CD14-positive monocyte (primary cell): ENCODE data around the gene DHX29. TPM values are rescaled to one million over a fixed set of nuclear protein-coding genes. Genes with fewer than 3 reads are reported as not detected.
A peak's percentile ranks its signal among the peaks of the same experiment; 100 is the strongest.

ENCODE experiments used
- DNase-seq, 3 donors: peaks; one replicate each; pipeline ENCODE4 v3.0.0-alpha.2; 2011 to 2022
- H2AFZ ChIP-seq: 2 replicates; pipeline ENCODE4 v1.6.0; 2012; ENCODE audit warnings: mild to moderate bottlenecking, low read depth, low read length, inconsistent platforms; ENCODE audit not compliant: insufficient read depth, poor library complexity, severe bottlenecking
- H3K27ac ChIP-seq, 2 donors: 1 replicate in 1 of 2; 2 replicates in 1 of 2; pipeline ENCODE4 v1.5.1; 2012 to 2013; ENCODE audit warnings: low read length in 2 of 2, control low read depth in 1 of 2, inconsistent platforms in 1 of 2, low read depth in 1 of 2, mild to moderate bottlenecking in 1 of 2
- H3K27me3 ChIP-seq, 2 donors: one replicate each; pipeline versions ENCODE4 v1.6.0 to v1.6.1; 2011 to 2013; ENCODE audit warnings: low read length in 2 of 2; ENCODE audit not compliant: control insufficient read depth in 2 of 2, insufficient read depth in 2 of 2
- H3K36me3 ChIP-seq, 2 donors: replicated peaks in 1 of 2; 1 replicate in 1 of 2; 2 replicates in 1 of 2; pipeline versions ENCODE4 v1.5.1 to v1.6.1; 2012 to 2013; ENCODE audit warnings: low read length in 2 of 2, control low read depth in 1 of 2, inconsistent platforms in 1 of 2, mild to moderate bottlenecking in 1 of 2; ENCODE audit not compliant: insufficient read depth in 2 of 2, control insufficient read depth in 1 of 2
- H3K4me1 ChIP-seq, 2 donors: 1 replicate in 1 of 2; 2 replicates in 1 of 2; pipeline versions ENCODE4 v1.5.1 to v1.6.1; 2012 to 2013; ENCODE audit warnings: low read length in 2 of 2, control low read depth in 1 of 2, inconsistent platforms in 1 of 2, mild to moderate bottlenecking in 1 of 2, moderate library complexity in 1 of 2; ENCODE audit not compliant: insufficient read depth in 2 of 2, control insufficient read depth in 1 of 2
- H3K4me2 ChIP-seq: replicated peaks from 2 replicates; pipeline ENCODE3; 2012; ENCODE audit warnings: low read length, moderate library complexity, mild to moderate bottlenecking; ENCODE audit not compliant: poor library complexity, severe bottlenecking; ENCODE audit errors: extremely low read depth
- H3K4me3 ChIP-seq, 3 experiments: fragments of 200-600 bp in 1 of 3; sonication (generic) in 1 of 3; replicated peaks in 1 of 3; 1 replicate in 2 of 3; 2 replicates in 1 of 3; pipeline ENCODE4 v1.5.1; 2011 to 2013; ENCODE audit warnings: low read length in 3 of 3, mild to moderate bottlenecking in 3 of 3, control low read depth in 2 of 3, low read depth in 2 of 3, inconsistent platforms in 1 of 3, moderate library complexity in 1 of 3
- H3K79me2 ChIP-seq: 2 replicates; pipeline ENCODE4 v1.6.0; 2012; ENCODE audit warnings: mild to moderate bottlenecking, control low read depth, inconsistent platforms, low read length, moderate library complexity; ENCODE audit not compliant: insufficient read depth
- H3K9ac ChIP-seq: 2 replicates; pipeline ENCODE4 v1.6.0; 2017; ENCODE audit warnings: low read length, mild to moderate bottlenecking; ENCODE audit not compliant: insufficient read depth, poor library complexity, severe bottlenecking
- H3K9me3 ChIP-seq, 2 donors: replicated peaks in 1 of 2; 1 replicate in 1 of 2; 2 replicates in 1 of 2; pipeline versions ENCODE4 v1.5.1 to v1.6.1; 2012 to 2013; ENCODE audit warnings: low read length in 2 of 2, control low read depth in 1 of 2; ENCODE audit not compliant: control insufficient read depth in 1 of 2, insufficient read depth in 1 of 2
- H4K20me1 ChIP-seq: 2 replicates; pipeline ENCODE4 v1.6.0; 2012; ENCODE audit warnings: mild to moderate bottlenecking, low read length, control low read depth, moderate library complexity; ENCODE audit not compliant: insufficient read depth
- H3K27ac Mint-ChIP-seq, 7 donors: one replicate each; pipeline ENCODE4 v1.8.0; 2020; ENCODE audit warnings: mild to moderate bottlenecking in 7 of 7, mixed read lengths in 7 of 7, moderate library complexity in 6 of 7, inconsistent platforms in 2 of 7
- H3K27me3 Mint-ChIP-seq, 3 donors: one replicate each; pipeline ENCODE4 v1.8.0; 2021 to 2022; ENCODE audit warnings: low read depth in 3 of 3, mild to moderate bottlenecking in 3 of 3, mixed read lengths in 3 of 3, moderate library complexity in 3 of 3, inconsistent platforms in 1 of 3
- H3K36me3 Mint-ChIP-seq, 2 donors: one replicate each; pipeline ENCODE4 v1.8.0; 2020; ENCODE audit warnings: mixed read lengths in 2 of 2, inconsistent platforms in 1 of 2, mild to moderate bottlenecking in 1 of 2
- H3K4me1 Mint-ChIP-seq: one replicate; pipeline ENCODE4 v1.8.0; 2020; ENCODE audit warnings: mild to moderate bottlenecking, mixed read lengths
- H3K4me3 Mint-ChIP-seq, 2 donors: one replicate each; pipeline ENCODE4 v1.8.0; 2020; ENCODE audit warnings: mild to moderate bottlenecking in 2 of 2, mixed read lengths in 2 of 2, moderate library complexity in 1 of 2
- H3K9me3 Mint-ChIP-seq, 7 donors: one replicate each; pipeline ENCODE4 v1.8.0; 2020 to 2022; ENCODE audit warnings: mixed read lengths in 7 of 7, mild to moderate bottlenecking in 6 of 7, moderate library complexity in 6 of 7, inconsistent platforms in 2 of 7
- WGBS: methylation state at CpG from one replicate; pipeline ENCODE4 v1.1.5; 2013; ENCODE audit warnings: missing lambda C conversion rate; ENCODE audit not compliant: insufficient coverage; 5-methylcytosine and 5-hydroxymethylcytosine counted together
- intact Hi-C, 2 donors: fragments of 100-400 bp; cut with micrococcal nuclease; formaldehyde crosslinking; loops; one replicate each; pipeline versions ENCODE4 v1.15.0 to v1.15.1; 2023
- polyA plus RNA-seq, 3 donors: library from polyadenylated mRNA; depleted of rRNA in 1 of 3; unstranded in 2 of 3; stranded (reverse) in 1 of 3; fragments of 300-500 nt in 2 of 3; fragments of >200 nt in 1 of 3; fragmentation: Illumina TruSeq in 2 of 3; gene quantifications; 1 replicate in 2 of 3; 2 replicates in 1 of 3; pipeline ENCODE4 v1.2.3, GENCODE V29; 2012 to 2021
- TF ChIP-seq, protein P1 (sequence below): fragments of 200-600 bp; IDR thresholded peaks from one replicate; pipeline ENCODE4 v1.8.0; 2022; ENCODE audit warnings: antibody characterized with exemption, mild to moderate bottlenecking

Gene DHX29
- polyA plus RNA-seq, 3 donors: 5.2 to 15.9 (median 9.7) TPM

DNA sequence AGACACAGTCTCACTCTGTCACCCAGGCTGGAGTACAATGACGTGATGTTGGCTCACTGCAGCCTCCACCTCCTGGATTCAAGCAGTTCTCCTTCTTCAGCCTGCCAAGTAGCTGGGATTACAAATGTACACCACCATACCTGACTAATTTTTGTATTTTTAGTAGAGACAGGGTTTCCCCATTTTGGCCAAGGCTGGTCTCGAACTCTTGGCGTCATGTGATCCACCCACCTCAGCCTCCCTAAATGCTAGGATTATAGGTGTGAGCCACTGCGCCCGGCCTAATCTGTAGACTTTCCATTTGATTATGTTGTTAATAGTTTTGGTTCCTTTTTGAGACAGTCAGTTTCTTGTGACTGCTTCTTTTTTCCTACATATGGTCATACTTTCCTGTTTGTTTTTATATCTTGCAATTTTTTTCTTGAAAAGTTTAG is 31.3 kb upstream of the DHX29 start:
- no peak overlapping the region for H3K4me3 Mint-ChIP-seq
- Histone ChIP-seq H3K9ac (no peak overlapping the region), H4K20me1 (peaks cover 12% of the 10 kb centered on the region), H3K36me3 (peaks cover 42 to 75% of the 10 kb centered on the region in 2 donors), H2AFZ (no peak overlapping the region), H3K4me2 (no peak overlapping the region), H3K4me1 (no peaks in the 10 kb centered on the region), H3K79me2 (peaks cover 14% of the 10 kb centered on the region), H3K9me3 (no peaks in the 10 kb centered on the region), H3K4me3 (no peak overlapping the region), H3K27ac (peak overlapping the region in 1 of 2 donors; percentile 13), H3K27me3 (no peaks in the 10 kb centered on the region)
- no peaks in the 10 kb centered on the region for H3K27me3 Mint-ChIP-seq
- peaks cover 4% of the 10 kb centered on the region for H3K4me1 Mint-ChIP-seq
- intact Hi-C loops: no loop called here
- DNase-seq: no peak
- no CpG with 5 or more reads among the region's 5 CpGs for WGBS
- H3K9me3 Mint-ChIP-seq: no peaks in the 10 kb centered on the region
- H3K36me3 Mint-ChIP-seq: peaks cover 43 to 57% of the 10 kb centered on the region in 2 donors
- TF ChIP-seq, protein P1, sequence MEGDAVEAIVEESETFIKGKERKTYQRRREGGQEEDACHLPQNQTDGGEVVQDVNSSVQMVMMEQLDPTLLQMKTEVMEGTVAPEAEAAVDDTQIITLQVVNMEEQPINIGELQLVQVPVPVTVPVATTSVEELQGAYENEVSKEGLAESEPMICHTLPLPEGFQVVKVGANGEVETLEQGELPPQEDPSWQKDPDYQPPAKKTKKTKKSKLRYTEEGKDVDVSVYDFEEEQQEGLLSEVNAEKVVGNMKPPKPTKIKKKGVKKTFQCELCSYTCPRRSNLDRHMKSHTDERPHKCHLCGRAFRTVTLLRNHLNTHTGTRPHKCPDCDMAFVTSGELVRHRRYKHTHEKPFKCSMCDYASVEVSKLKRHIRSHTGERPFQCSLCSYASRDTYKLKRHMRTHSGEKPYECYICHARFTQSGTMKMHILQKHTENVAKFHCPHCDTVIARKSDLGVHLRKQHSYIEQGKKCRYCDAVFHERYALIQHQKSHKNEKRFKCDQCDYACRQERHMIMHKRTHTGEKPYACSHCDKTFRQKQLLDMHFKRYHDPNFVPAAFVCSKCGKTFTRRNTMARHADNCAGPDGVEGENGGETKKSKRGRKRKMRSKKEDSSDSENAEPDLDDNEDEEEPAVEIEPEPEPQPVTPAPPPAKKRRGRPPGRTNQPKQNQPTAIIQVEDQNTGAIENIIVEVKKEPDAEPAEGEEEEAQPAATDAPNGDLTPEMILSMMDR: no peak
- H3K27ac Mint-ChIP-seq: peak overlapping the region in 3 of 7 donors; percentile 28 to 87 (median 41)

DNA sequence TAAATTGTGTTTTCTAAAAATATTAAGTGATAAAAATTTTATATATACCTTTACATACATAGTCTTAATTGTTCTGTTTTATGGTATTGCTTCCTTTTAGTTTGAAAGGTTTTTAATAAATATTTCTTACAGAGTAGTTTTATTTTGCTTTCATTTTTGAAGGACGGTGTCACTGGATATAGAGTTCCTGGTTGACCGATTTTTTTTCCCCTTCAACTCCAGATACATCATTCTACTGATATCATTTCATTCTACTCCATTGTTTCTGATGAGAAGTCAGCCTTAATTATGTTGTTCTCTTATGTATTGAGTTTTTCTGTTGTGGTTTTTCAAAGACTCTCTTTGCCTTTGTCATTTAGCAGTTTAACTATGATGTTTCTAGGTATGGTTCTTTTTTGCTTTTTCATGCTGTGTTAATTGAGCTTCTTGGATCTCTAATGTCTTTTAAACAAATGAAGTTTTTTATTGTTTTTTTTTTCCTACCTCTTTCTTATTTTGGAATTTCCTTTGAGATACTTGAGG is 30.7 kb upstream of the DHX29 start:
- Mint-ChIP-seq H3K9me3 (no peaks in the 10 kb centered on the region), H3K27me3 (no peaks in the 10 kb centered on the region), H3K27ac (peak overlapping the region in 4 of 7 donors; percentile 28 to 87 (median 58)), H3K36me3 (peaks cover 44 to 57% of the 10 kb centered on the region in 2 donors), H3K4me1 (peaks cover 4% of the 10 kb centered on the region), H3K4me3 (no peak overlapping the region)
- Histone ChIP-seq H3K36me3 (peaks cover 44 to 75% of the 10 kb centered on the region in 2 donors), H3K9me3 (no peaks in the 10 kb centered on the region), H2AFZ (no peak overlapping the region), H4K20me1 (peaks cover 16% of the 10 kb centered on the region), H3K27ac (no peak overlapping the region), H3K4me1 (no peaks in the 10 kb centered on the region), H3K27me3 (no peaks in the 10 kb centered on the region), H3K4me3 (no peak overlapping the region), H3K79me2 (peaks cover 16% of the 10 kb centered on the region), H3K4me2 (no peak overlapping the region), H3K9ac (no peak overlapping the region)
- WGBS: no CpG with 5 or more reads among the region's 2 CpGs
- DNase-seq: no peak
- TF ChIP-seq, protein P1: no peak
- intact Hi-C loops: no loop called here
